Left lung (tissue), 10 donors: ENCODE data around the gene FYB2. TPM values are rescaled to one million over a fixed set of nuclear protein-coding genes. Genes with fewer than 3 reads are reported as not detected.

Experiments used
- ATAC-seq: fragments of 200-7000 bp; cut with Tn5 transposase; one replicate; pipeline ENCODE4 v1.9.1; 2020; ENCODE audit warnings: moderate library complexity
- DNase-seq, 4 donors: peaks; one replicate each; pipeline ENCODE4 v3.0.0-alpha.2; 2013 to 2020
- H3K27ac ChIP-seq, 2 donors: fragments of 200-600 bp; sonication (generic) in 1 of 2; one replicate each; pipeline versions ENCODE4 v1.5.0 to v1.8.0; 2020 to 2021
- H3K27me3 ChIP-seq, 2 donors: fragments of 200-600 bp; sonication (generic) in 1 of 2; one replicate each; pipeline versions ENCODE4 v1.5.0 to v1.8.0; 2020 to 2021
- H3K36me3 ChIP-seq, 2 donors: fragments of 200-600 bp; sonication (generic) in 1 of 2; one replicate each; pipeline versions ENCODE4 v1.5.0 to v1.8.0; 2020 to 2021
- H3K4me1 ChIP-seq, 2 donors: fragments of 200-600 bp; one replicate each; pipeline ENCODE4 v1.8.0; 2021
- H3K4me3 ChIP-seq, 2 donors: fragments of 200-600 bp; sonication (generic) in 1 of 2; one replicate each; pipeline versions ENCODE4 v1.5.0 to v1.8.0; 2020 to 2021; ENCODE audit warnings: mild to moderate bottlenecking in 1 of 2
- H3K9me3 ChIP-seq, 2 donors: fragments of 200-600 bp; sonication (generic) in 1 of 2; one replicate each; pipeline versions ENCODE4 v1.5.0 to v1.8.0; 2020 to 2021
- CTCF ChIP-seq, 2 donors: fragments of 200-600 bp; sonication (generic) in 1 of 2; IDR thresholded peaks; one replicate each; pipeline versions ENCODE4 v1.5.0 to v1.8.0; 2021; ENCODE audit warnings: antibody characterized with exemption in 2 of 2
- intact Hi-C, 2 donors: fragments of 100-400 bp; cut with DNase I; formaldehyde crosslinking; loops; one replicate each; pipeline versions ENCODE4 v1.11.2 to v1.14.2; 2022
- polyA plus RNA-seq, 6 donors: library from polyadenylated mRNA; unstranded; fragments of 120-200 nt; gene quantifications; one replicate each; pipeline ENCODE4 v1.2.1, GENCODE V29; 2013; ENCODE audit not compliant: insufficient read length in 6 of 6
- total RNA-seq, 2 donors: library from RNA; stranded (reverse); fragmentation: NEBNext Ultra II Directional; extraction: Animal tissue kit (Norgen Biotek cat#: 25700); gene quantifications; one replicate each; pipeline ENCODE4 v1.2.1, GENCODE V29; 2021
- donor health status: DM: no; HTN: yes; CAD: no.
- donor health status: DM: no; HTN: no; CAD: no.

Gene FYB2
- total and polyA plus RNA-seq, 8 donors, result 0.21 to 1.2 (median 0.51) TPM

DNA sequence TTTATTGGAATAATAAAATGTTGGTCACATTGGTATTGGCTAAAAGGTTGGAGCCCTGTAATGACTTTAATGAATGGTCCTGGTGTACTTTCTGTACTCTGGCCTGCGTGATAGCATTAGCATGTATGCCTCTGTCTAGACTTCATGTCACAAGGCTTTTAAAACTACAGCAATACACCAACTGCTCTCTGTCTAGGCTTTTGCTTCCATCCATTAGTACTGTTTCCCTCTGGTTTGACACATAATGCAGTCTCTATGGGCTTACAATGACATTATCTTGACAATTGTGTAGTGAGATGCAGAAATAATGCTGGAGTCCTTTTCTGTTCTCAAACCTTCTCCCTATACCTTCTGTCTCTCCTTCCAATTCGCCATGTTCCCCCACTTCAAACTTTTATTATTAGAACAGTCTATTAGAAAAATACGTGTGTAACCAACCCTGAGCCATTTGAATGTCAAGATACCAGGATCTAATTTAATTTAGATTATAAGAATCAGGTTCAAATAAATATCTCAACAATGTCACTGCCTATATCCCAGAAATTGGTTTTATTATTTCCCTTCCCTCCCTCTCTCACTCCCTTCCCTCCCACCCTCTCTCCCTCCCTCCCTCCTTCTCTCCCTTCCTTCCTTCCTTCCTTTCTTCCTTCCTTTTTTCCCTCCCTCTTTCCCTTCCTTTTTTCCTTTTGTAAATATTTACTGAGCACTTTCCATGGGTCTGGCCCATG lies 44.2 kb upstream of the FYB2 start:
- no peak for TF ChIP-seq CTCF (IDR thresholded peaks at IDR 0.05)
- Histone ChIP-seq H3K27me3 (no peaks in the 10 kb centered on the region), H3K36me3 (no peaks in the 10 kb centered on the region), H3K4me1 (no peaks in the 10 kb centered on the region), H3K4me3 (no peak overlapping the region), H3K9me3 (no peaks in the 10 kb centered on the region), H3K27ac (no peak overlapping the region)
- DNase-seq (no peak), ATAC-seq (no peak)
- intact Hi-C loops, result no loop called here

DNA sequence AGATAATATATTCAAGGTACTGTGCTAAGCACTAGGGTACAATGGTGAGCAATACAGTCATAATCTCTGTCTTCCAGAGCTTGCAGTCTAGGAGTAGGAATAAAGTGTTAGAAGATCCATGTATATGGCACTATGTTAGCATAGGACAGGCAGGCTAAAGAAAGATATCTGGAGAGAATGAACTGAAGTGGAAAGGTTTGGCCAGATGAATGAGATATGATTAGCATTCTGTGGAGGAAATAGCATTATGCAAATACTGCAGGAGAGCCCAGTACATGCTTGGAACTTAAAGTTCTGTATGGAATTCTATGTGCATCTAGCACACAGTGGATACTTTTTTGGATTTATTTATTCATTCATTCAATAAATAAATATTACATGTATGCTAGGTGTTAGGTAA lies 40.1 kb upstream of the FYB2 start:
- Histone ChIP-seq H3K27ac (no peak overlapping the region), H3K4me1 (no peaks in the 10 kb centered on the region), H3K4me3 (no peak overlapping the region), H3K9me3 (no peaks in the 10 kb centered on the region), H3K27me3 (no peaks in the 10 kb centered on the region), H3K36me3 (no peaks in the 10 kb centered on the region)
- no peak for TF ChIP-seq CTCF (IDR thresholded peaks at IDR 0.05)
- DNase-seq, result no peak
- intact Hi-C loops, result no loop called here
- no peak for ATAC-seq

DNA sequence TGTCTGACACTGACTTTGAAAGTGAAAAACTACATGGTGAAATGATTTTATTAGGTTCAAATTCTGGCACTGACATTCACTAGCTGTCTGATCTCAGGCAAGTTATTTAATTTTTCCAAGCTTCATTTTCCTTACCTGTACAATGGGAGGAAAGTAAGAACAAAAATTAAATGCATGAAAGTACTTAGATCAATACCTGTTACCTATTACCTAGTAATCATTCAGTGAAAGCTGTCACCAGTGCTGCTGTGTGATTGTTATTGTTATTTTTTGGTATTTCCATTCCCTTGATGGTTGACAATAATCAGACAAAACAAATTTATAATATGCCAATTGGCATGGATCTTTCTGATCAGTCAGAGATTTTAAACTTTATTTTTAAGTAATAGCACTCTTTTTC lies 37.0 kb upstream of the FYB2 start:
- H3K9me3 ChIP-seq, result no peaks in the 10 kb centered on the region
- no peaks in the 10 kb centered on the region for H3K27me3 ChIP-seq
- no peak for DNase-seq
- H3K27ac ChIP-seq, result no peak overlapping the region
- H3K4me1 ChIP-seq, result no peaks in the 10 kb centered on the region
- no peak for TF ChIP-seq CTCF (IDR thresholded peaks at IDR 0.05)
- intact Hi-C loops, result no loop called here
- no peaks in the 10 kb centered on the region for H3K36me3 ChIP-seq
- ATAC-seq, result no peak
- no peak overlapping the region for H3K4me3 ChIP-seq

DNA sequence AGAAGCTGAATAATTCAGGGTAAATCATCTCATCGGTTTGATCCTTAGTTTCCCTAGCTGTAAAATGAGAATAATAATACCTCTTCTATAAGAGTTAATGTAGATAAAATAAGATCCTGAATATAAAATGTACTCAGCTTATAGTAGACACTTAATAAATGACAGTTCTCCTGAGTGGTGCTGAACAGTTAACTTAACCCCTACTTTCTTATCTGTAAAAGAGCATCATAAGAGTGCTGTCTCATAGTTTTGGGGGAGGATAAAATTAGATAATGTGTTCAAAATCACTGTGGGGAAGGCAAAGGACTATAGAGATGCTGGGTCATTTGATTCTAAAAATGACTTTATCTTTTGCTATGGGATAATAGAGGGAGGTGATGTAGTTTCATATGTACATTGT lies 36.0 kb upstream of the FYB2 start:
- Histone ChIP-seq H3K4me3 (no peak overlapping the region), H3K27me3 (no peaks in the 10 kb centered on the region), H3K4me1 (no peaks in the 10 kb centered on the region), H3K36me3 (no peaks in the 10 kb centered on the region), H3K9me3 (no peaks in the 10 kb centered on the region), H3K27ac (no peak overlapping the region)
- ATAC-seq (no peak), DNase-seq (no peak)
- intact Hi-C loops, result no loop called here
- no peak for TF ChIP-seq CTCF (IDR thresholded peaks at IDR 0.05)

DNA sequence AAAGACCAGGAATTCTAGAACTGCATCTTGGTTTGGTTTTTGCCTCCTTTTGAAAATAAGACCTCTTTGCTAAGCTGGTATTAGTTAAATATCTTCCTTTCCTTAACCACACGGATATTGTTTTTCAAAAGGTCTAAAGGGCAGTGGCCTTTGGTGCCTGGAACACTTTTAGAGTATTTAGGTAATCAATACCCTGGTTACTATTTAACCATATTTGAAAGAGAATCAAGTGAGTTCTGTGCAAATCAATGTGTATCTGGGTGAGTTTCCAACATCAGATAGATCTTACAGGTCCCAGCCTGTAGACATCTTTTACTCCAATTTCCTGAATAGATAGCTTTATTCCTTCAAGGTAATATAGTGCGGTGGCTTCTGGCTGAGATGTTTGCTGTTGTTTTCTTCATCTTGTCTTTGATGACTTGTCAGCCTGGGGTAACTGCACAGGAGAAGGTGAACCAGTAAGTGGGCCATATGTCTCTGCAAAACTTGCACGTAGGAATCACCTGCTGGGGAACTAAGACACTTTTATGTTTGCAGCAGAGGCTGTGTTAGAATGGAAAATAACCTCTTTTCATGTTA lies 35.4 kb upstream of the FYB2 start, which contains the start of gene C8A:
TSS of gene C8A (plus strand) at position 277 of the 579 bp plus-strand sequence. CDS start at position 382, 105 bp downstream.
- no peaks in the 10 kb centered on the region for H3K9me3 ChIP-seq
- H3K4me1 ChIP-seq, result no peaks in the 10 kb centered on the region
- H3K4me3 ChIP-seq, result no peak within 1 kb of the TSS
- intact Hi-C loops, result no loop called here
- H3K27ac ChIP-seq, result no peak within 1 kb of the TSS
- DNase-seq (no peak), ATAC-seq (no peak)
- no peaks in the 10 kb centered on the region for H3K36me3 ChIP-seq
- no peak for TF ChIP-seq CTCF (IDR thresholded peaks at IDR 0.05)
- no peaks in the 10 kb centered on the region for H3K27me3 ChIP-seq
